Activated CD4-positive, alpha-beta T cell treated with anti-CD3 and anti-CD28 coated beads for 36 hours (primary cell): ENCODE measurements around the gene NXN. TPM values are rescaled to one million over a fixed set of nuclear protein-coding genes. Genes with fewer than 3 reads are reported as not detected.
"Not testable (repeated sequence)": the region's sequence is repeated elsewhere in the genome, so short reads cannot be mapped to it uniquely, and the experiment has no call there.

Experiments
- ATAC-seq: fragments of 200-7000 bp; cut with Tn5 transposase; one replicate; pipeline ENCODE4 v1.10.0; 2021; ENCODE audit warnings: mild to moderate bottlenecking, moderate library complexity
- CTCF ChIA-PET: fragments of 350-600 bp; sonication (Branson Sonifier 250); formaldehyde crosslinking; loops from one replicate; lab custom pipeline; 2021; ENCODE audit warnings: antibody characterized with exemption; lab: Charles Lee
- POLR2A ChIA-PET: fragments of 350-600 bp; sonication (Branson Sonifier 250); formaldehyde crosslinking; loops from one replicate; lab custom pipeline; 2021; ENCODE audit warnings: antibody characterized with exemption, inconsistent platforms; lab: Charles Lee
- DNase-seq: peaks from one replicate; pipeline ENCODE4 v3.0.0-alpha.2; 2020
- H3K27ac Mint-ChIP-seq: one replicate; pipeline ENCODE4 v1.8.0; 2021; ENCODE audit warnings: mixed read lengths
- H3K27me3 Mint-ChIP-seq: one replicate; pipeline ENCODE4 v1.8.0; 2021; ENCODE audit warnings: mixed read lengths
- H3K36me3 Mint-ChIP-seq: one replicate; pipeline ENCODE4 v1.8.0; 2021; ENCODE audit warnings: low read depth, mixed read lengths
- H3K4me1 Mint-ChIP-seq: one replicate; pipeline ENCODE4 v1.8.0; 2021; ENCODE audit warnings: mixed read lengths
- H3K4me3 Mint-ChIP-seq: one replicate; pipeline ENCODE4 v1.8.0; 2021; ENCODE audit warnings: mild to moderate bottlenecking, moderate library complexity, mixed read lengths
- H3K9me3 Mint-ChIP-seq: one replicate; pipeline ENCODE4 v1.8.0; 2021; ENCODE audit warnings: low read depth, mixed read lengths
- intact Hi-C, 2 experiments: fragments of 100-400 bp; cut with DNase I in 1 of 2; cut with micrococcal nuclease in 1 of 2; formaldehyde crosslinking; loops; one replicate each; pipeline versions ENCODE4 v1.14.2 to v1.15.1; 2022 to 2024; cut with DNase I, micrococcal nuclease
- total RNA-seq, 2 experiments: library from RNA; stranded (reverse); gene quantifications; one replicate each; pipeline ENCODE4 v1.2.3, GENCODE V29; 2021

NXN gene
- total RNA-seq, 2 experiments from 2014 or later = 0.93 to 1.4 TPM

- CTCF ChIA-PET = interaction anchor here (1.1 kb wide), 1 partner anchor 485 kb away, joined by 3 read pairs; no protein-coding TSS in a partner anchor
- no peak for DNase-seq
- H3K4me3 Mint-ChIP-seq = peak overlapping the region; percentile 42
These were observed 1.2 kb downstream of the NXN start for GRCh38 chr17:978103-979093.

GRCh38 chr17:977166-977565, 2.4 kb downstream of the NXN start:
- Mint-ChIP-seq H3K27me3 (peaks cover 31% of the 10 kb centered on the region), H3K4me3 (no peak overlapping the region), H3K4me1 (peaks cover 15% of the 10 kb centered on the region), H3K9me3 (no peaks in the 10 kb centered on the region), H3K36me3 (no peaks in the 10 kb centered on the region), H3K27ac (no peak overlapping the region)
- POLR2A ChIA-PET = no interaction called here
- intact Hi-C loops = no loop called here
- no peak for ATAC-seq
- no peak for DNase-seq
- CTCF ChIA-PET = no interaction called here

More at GRCh38 chr17:978103-979093, 1.2 kb downstream of the NXN start:
- POLR2A ChIA-PET = no interaction called here
- no peaks in the 10 kb centered on the region for H3K9me3 Mint-ChIP-seq
- peaks cover 27% of the 10 kb centered on the region for H3K27me3 Mint-ChIP-seq
- intact Hi-C loops = loop anchor here in 1 of 2 experiments (1.0 kb wide), 7 partner anchors 18 to 568 kb away; partner anchors contain the start of genes ABR, GEMIN4, GLOD4 and MRM3
- H3K27ac Mint-ChIP-seq = no peak overlapping the region
- H3K36me3 Mint-ChIP-seq = no peaks in the 10 kb centered on the region
- ATAC-seq = no peak
- peaks cover 15% of the 10 kb centered on the region for H3K4me1 Mint-ChIP-seq

DNA sequence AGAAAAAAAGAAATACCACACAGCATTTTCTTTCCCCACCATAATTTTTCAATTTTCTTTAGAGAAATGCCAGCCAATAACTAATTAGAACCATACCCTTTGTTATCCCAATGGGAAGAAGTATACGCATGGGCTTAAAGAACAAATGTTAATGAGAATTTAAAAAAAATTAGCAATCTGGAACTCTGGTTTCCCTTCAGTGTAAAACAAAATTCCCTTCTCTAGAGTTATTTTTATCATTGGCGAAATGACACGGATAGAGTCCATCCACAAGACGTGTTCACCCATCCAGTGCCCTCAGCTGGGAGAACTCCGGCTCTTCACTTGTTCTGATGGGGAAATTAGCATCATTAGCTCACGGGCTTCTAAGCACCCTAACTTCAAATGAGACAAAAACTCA, 3.3 kb downstream of the NXN start:
- intact Hi-C loops = no loop called here
- DNase-seq (no peak), ATAC-seq (no peak)
- no peaks in the 10 kb centered on the region for H3K36me3 Mint-ChIP-seq
- peaks cover 31% of the 10 kb centered on the region for H3K27me3 Mint-ChIP-seq
- no peaks in the 10 kb centered on the region for H3K9me3 Mint-ChIP-seq
- peaks cover 15% of the 10 kb centered on the region for H3K4me1 Mint-ChIP-seq
- ChIA-PET POLR2A (interaction anchor here (0.7 kb wide), 1 partner anchor 288 kb away, joined by 6 read pairs; no protein-coding TSS in a partner anchor), CTCF (no interaction called here)
- H3K4me3 Mint-ChIP-seq = no peak overlapping the region
- no peak overlapping the region for H3K27ac Mint-ChIP-seq

DNA sequence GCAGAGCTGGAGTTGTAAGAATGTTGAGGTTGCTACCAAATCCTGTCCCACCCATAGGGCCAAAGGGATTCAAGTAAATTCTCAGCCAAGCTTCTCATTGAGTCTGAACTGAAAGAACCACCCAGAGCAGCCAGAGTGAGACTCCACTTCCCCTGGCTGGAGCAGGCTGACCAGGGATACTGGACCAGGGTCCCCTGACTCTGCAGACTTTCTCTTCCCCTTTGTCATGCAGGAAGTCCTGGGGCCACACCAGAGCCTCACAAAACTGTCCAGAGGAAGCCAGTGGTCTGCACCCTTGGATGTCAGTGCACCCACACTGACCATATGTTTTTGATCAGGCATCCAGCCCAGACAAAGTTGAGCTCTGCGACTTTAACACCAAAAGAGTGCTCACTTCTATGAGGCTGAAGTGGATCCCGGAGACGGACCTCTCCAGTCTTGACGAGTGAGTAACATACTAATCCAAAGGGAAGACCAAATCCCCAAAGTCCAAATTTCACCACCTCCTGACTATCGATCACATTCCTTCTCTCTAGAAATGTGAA, 4.1 kb downstream of the NXN start:
- DNase-seq = no peak
- peaks cover 8% of the 10 kb centered on the region for H3K4me1 Mint-ChIP-seq
- H3K27ac Mint-ChIP-seq = no peak overlapping the region
- ChIA-PET POLR2A (interaction anchor here (0.7 kb wide), 1 partner anchor 288 kb away, joined by 6 read pairs; no protein-coding TSS in a partner anchor), CTCF (interaction anchor here (0.5 kb wide), 1 partner anchor 96 kb away, joined by 3 read pairs; no protein-coding TSS in a partner anchor)
- ATAC-seq = no peak
- intact Hi-C loops = no loop called here
- no peak overlapping the region for H3K4me3 Mint-ChIP-seq
- H3K9me3 Mint-ChIP-seq = no peaks in the 10 kb centered on the region
- H3K27me3 Mint-ChIP-seq = peaks cover 31% of the 10 kb centered on the region
- H3K36me3 Mint-ChIP-seq = no peaks in the 10 kb centered on the region

DNA sequence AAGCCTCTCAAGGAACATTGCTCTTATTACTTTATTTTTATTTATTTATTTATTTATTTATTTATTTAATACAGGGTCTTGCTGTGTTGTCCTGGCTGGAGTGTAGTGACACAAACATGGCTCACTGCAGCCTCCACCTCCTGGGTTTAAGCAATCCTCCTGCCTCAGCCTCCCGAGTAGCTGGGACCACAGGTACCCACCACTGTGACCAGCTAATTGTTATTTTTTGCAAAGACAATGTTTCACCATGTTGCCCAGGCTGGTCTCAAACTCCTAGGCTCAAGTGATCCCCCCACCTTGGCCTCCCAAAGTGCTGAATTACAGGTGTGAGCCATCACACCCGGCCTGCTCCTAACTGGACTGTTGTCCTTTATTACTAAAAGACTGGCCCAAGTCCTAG, 4.8 kb downstream of the NXN start:
- H3K9me3 Mint-ChIP-seq, H3K27ac Mint-ChIP-seq, intact Hi-C loops, ATAC-seq, CTCF ChIA-PET, DNase-seq, H3K36me3 Mint-ChIP-seq, H3K4me3 Mint-ChIP-seq, H3K4me1 Mint-ChIP-seq, POLR2A ChIA-PET: not testable (repeated sequence)
- H3K27me3 Mint-ChIP-seq = peaks cover 34% of the 10 kb centered on the region

- DNase-seq (no peak), ATAC-seq (no peak)
- POLR2A ChIA-PET = no interaction called here
- H3K4me1 Mint-ChIP-seq = peaks cover under 1% of the 10 kb centered on the region
- no peaks in the 10 kb centered on the region for H3K36me3 Mint-ChIP-seq
- no peak overlapping the region for H3K27ac Mint-ChIP-seq
- H3K27me3 Mint-ChIP-seq = peaks cover 39% of the 10 kb centered on the region
- CTCF ChIA-PET = interaction anchor here (1.0 kb wide), 1 partner anchor 24 kb away, joined by 4 read pairs; the partner anchor contains the start of gene TIMM22
- H3K4me3 Mint-ChIP-seq = no peak overlapping the region
- no peaks in the 10 kb centered on the region for H3K9me3 Mint-ChIP-seq
- intact Hi-C loops = no loop called here
These were observed 6.5 kb downstream of the NXN start for GRCh38 chr17:973053-973452.

DNA sequence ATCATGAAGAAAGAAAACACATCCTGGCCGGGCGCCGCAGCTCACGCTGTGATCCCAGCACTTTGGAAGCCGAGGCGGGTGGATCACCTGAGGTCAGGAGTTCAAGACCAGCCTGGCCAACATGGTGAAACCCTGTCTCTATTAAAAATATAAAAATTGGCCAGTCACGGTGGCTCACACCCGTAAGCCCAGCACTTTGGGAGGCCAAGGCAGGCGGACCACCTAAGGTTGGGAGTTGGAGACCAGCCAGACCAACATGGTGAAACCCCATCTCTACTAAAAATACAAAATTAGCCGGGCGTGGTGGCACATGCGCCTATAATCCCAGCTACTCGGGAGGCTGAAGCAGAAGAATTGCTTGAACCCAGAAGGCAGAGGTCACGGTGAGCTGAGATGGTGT, 7.7 kb downstream of the NXN start:
- H3K9me3 Mint-ChIP-seq, POLR2A ChIA-PET, intact Hi-C loops, ATAC-seq, H3K27ac Mint-ChIP-seq, H3K4me1 Mint-ChIP-seq, DNase-seq, H3K36me3 Mint-ChIP-seq, H3K4me3 Mint-ChIP-seq: not testable (repeated sequence)
- H3K27me3 Mint-ChIP-seq = peaks cover 32% of the 10 kb centered on the region
- CTCF ChIA-PET = interaction anchor here (1.1 to 1.2 kb wide), 2 partner anchors 9 to 12 kb away, joined by 3 to 5 read pairs; no protein-coding TSS in a partner anchor

DNA sequence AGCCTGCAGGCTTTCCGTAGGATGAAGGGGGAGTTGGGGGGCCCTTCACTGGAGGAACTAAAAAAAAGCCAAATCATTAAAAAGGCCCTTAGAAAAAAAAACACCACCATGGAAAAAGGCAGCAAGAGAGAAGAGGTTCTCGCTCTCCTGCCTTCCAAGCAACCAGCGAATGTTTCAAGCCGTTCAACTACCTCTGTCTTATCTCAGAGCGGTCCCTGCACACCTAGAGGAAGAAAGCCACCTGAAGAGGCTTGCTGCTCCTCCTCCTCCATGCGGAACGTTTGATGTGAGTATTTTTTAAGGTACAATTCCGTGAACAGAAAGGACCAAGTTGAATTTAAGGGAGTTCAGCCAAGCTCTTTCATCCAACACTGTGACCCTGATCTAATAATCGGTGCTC, 9.2 kb downstream of the NXN start:
- H3K4me1 Mint-ChIP-seq = no peaks in the 10 kb centered on the region
- intact Hi-C loops = no loop called here

DNA sequence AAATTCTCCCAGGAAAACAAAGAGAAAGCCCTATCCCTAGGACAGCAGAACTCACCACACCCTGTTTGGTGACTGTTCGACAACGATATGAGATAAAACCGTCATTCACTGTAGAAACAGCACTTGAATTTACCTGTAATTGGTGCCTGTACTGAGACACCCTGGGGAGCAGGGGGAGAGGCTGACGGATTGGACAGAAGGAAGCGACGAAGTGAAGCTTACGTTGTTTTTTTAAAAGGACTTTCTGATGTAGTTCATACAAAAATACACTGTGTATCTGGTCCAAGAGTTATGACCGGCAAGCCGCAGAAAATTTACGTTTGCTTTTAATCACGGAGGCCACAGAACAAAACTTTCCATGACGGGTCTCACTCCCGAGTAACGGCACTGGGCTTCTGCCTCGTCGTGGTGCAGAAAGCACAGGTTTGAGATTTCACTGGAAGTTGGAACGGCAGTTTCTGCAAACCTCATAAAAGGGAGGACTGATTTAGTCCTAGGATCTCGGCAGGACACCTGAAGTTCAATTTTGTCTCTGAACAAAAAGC, 9.7 kb downstream of the NXN start:
- ChIA-PET POLR2A (no interaction called here), CTCF (no interaction called here)
- no peaks in the 10 kb centered on the region for H3K4me1 Mint-ChIP-seq
- DNase-seq = no peak
- H3K4me3 Mint-ChIP-seq = no peak overlapping the region
- H3K9me3 Mint-ChIP-seq = no peaks in the 10 kb centered on the region
- no peak overlapping the region for H3K27ac Mint-ChIP-seq
- intact Hi-C loops = no loop called here
- no peak for ATAC-seq
- no peaks in the 10 kb centered on the region for H3K36me3 Mint-ChIP-seq
- peaks cover 23% of the 10 kb centered on the region for H3K27me3 Mint-ChIP-seq

More for the DNA sequence above, 9.2 kb downstream of the NXN start:
- ChIA-PET CTCF (interaction anchor here (0.8 to 1.1 kb wide), 2 partner anchors 11 to 188 kb away, joined by 3 to 5 read pairs; partner anchors contain the start of genes GLOD4 and MRM3), POLR2A (no interaction called here)
- Mint-ChIP-seq H3K9me3 (no peaks in the 10 kb centered on the region), H3K27ac (no peak overlapping the region), H3K27me3 (peaks cover 21% of the 10 kb centered on the region), H3K36me3 (no peaks in the 10 kb centered on the region), H3K4me3 (no peak overlapping the region)
- no peak for DNase-seq
- no peak for ATAC-seq

- CTCF ChIA-PET = no interaction called here
- H3K36me3 Mint-ChIP-seq = no peaks in the 10 kb centered on the region
- POLR2A ChIA-PET = no interaction called here
These were observed 10.5 kb downstream of the NXN start for GRCh38 chr17:968812-969730.

More at GRCh38 chr17:968812-969730, 10.5 kb downstream of the NXN start:
- intact Hi-C loops = no loop called here
- no peaks in the 10 kb centered on the region for H3K9me3 Mint-ChIP-seq
- H3K4me1 Mint-ChIP-seq = no peaks in the 10 kb centered on the region
- peaks cover 26% of the 10 kb centered on the region for H3K27me3 Mint-ChIP-seq
- H3K27ac Mint-ChIP-seq = no peak overlapping the region
- no peak overlapping the region for H3K4me3 Mint-ChIP-seq
- ATAC-seq (no peak), DNase-seq (no peak)
